RWPE1 (cell line): Measurements from ENCODE around the gene KRT78.

Experiments
- CTCF ChIA-PET: fragments of 350-600 bp; sonication (Branson Sonifier 250); formaldehyde crosslinking; extraction: SDS; loops from one replicate; lab custom pipeline; 2021; lab: Yijun Ruan, JAX
- POLR2A ChIA-PET: fragments of 400-600 bp; formaldehyde crosslinking; extraction: SDS; loops from one replicate; lab custom pipeline; 2020; ENCODE audit warnings: antibody characterized with exemption; ENCODE audit not compliant: low non-redundant PET; lab: Yijun Ruan, JAX
- DNase-seq: peaks from one replicate; pipeline ENCODE4 v3.0.0; 2012; ENCODE audit warnings: low spot score
- H3K27ac ChIP-seq: fragments of 450-650 bp; 2 replicates; pipeline ENCODE4 v1.5.1; 2017
- TF ChIP-seq, protein P1 (sequence below): fragments of 450-650 bp; conservative IDR thresholded peaks from 2 replicates; pipeline ENCODE4 v1.5.1; 2017; ENCODE audit warnings: low read depth, mild to moderate bottlenecking

KRT78 gene

DNA sequence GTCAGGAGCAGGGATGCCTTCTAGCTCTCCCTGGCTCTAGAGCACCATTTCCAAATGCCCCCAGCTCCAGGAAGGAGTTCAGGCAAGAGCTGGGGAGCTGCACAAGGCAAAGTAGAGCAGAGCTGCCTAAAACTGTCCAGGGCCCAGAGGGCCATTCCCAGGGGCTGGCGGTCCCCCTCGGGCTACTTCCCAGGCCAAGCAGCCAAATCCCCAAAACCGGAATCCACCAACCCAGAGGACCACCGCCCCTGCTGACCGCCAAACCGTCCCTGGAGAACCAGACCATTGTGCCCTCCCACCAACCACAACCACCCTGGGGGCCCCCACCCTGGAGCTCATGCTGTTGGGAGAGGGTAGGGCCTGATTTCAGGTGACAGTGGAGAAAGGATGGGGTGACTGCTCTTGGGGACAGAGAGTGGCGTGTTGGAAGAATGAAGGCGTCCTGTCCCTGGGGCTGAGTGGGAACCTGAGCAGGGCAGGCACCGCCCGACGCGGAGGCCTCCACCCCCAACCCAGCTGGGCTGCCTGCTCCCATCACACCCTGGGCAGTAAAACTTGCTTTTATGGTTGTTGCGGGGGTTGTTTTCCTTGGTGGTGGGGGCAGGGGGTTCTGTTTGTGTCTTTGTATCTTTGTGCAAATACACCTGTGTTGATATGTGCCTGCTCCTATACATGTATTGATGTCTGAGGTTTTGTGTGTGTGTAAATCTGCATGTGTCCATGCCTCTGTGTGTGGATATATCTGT lies 24.0 kb upstream of the KRT78 start:
- POLR2A ChIA-PET = no interaction called here
- CTCF ChIA-PET = interaction anchor here (0.6 to 1.2 kb wide), 2 partner anchors 13 to 720 kb away, joined by 3 to 5 read pairs; no protein-coding TSS in a partner anchor
- H3K27ac ChIP-seq = peak overlapping the region; percentile 100
- TF ChIP-seq, protein P1, sequence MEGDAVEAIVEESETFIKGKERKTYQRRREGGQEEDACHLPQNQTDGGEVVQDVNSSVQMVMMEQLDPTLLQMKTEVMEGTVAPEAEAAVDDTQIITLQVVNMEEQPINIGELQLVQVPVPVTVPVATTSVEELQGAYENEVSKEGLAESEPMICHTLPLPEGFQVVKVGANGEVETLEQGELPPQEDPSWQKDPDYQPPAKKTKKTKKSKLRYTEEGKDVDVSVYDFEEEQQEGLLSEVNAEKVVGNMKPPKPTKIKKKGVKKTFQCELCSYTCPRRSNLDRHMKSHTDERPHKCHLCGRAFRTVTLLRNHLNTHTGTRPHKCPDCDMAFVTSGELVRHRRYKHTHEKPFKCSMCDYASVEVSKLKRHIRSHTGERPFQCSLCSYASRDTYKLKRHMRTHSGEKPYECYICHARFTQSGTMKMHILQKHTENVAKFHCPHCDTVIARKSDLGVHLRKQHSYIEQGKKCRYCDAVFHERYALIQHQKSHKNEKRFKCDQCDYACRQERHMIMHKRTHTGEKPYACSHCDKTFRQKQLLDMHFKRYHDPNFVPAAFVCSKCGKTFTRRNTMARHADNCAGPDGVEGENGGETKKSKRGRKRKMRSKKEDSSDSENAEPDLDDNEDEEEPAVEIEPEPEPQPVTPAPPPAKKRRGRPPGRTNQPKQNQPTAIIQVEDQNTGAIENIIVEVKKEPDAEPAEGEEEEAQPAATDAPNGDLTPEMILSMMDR = no peak
- no peak for DNase-seq

DNA sequence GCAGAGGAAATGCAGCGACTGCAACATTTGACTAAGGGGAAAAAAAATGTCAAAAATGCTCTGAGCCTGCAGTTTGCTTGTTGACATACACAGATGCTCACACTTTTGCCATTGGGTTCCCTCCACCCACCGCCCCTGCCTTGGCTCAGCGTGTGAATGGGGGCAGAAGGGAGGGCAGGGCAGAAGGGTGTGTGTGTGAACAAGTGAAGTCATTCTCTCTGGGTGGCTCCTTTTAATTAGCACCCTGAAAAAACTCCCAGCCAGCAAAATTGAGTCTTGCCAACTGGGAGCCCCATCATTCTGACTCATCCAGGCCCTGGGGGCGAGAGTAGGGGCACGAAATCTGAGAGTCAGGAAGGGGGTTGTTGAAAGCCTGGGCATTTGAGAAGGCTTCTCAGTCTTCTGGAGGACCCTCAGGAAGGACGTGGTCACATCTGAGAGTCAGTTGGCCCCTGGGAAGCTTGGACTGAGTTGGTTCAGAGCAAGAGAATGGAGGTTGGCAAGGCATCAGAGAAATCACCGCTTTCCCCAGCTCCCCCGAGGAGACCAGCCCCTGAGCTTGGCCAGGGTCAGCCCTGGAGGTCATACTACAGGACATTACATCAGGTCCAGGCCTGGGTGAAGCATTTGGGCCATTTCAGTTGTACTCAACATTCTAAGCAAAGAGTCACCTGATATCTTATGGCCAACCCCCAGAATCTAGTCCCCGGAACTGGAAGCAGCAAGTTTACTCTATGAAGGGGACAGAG lies 22.7 kb upstream of the KRT78 start:
- peak overlapping the region; percentile 100 for H3K27ac ChIP-seq
- TF ChIP-seq, protein P1 = no peak
- POLR2A ChIA-PET = no interaction called here
- DNase-seq = peak; percentile 93
- CTCF ChIA-PET = interaction anchor here (0.5 to 3.0 kb wide), 7 partner anchors 8 to 724 kb away, joined by 3 to 11 read pairs (median 3); no protein-coding TSS in a partner anchor

GRCh38 chr12:52870361-52871290 lies 21.8 kb upstream of the KRT78 start:
- peak overlapping the region; percentile 100 for H3K27ac ChIP-seq
- DNase-seq = peak; percentile 68
- ChIA-PET POLR2A (no interaction called here), CTCF (interaction anchor here (0.6 to 3.0 kb wide), 9 partner anchors 9 to 852 kb away, joined by 3 to 11 read pairs (median 3); no protein-coding TSS in a partner anchor)
- TF ChIP-seq, protein P1 = peak; percentile 60

- peak; percentile 86 for DNase-seq
- TF ChIP-seq, protein P1 = no peak
- ChIA-PET POLR2A (no interaction called here), CTCF (interaction anchor here (0.6 to 1.1 kb wide), 6 partner anchors 12 to 495 kb away, joined by 3 to 7 read pairs (median 3); no protein-coding TSS in a partner anchor)
- H3K27ac ChIP-seq = peak overlapping the region; percentile 100
Measured at GRCh38 chr12:52867642-52868041, 18.8 kb upstream of the KRT78 start.

- TF ChIP-seq, protein P1 = no peak
- DNase-seq = no peak
- peak overlapping the region; percentile 100 for H3K27ac ChIP-seq
- ChIA-PET POLR2A (interaction anchor here (0.7 kb wide), 1 partner anchor 284 kb away, joined by 6 read pairs; no protein-coding TSS in a partner anchor), CTCF (interaction anchor here (0.5 to 2.2 kb wide), 7 partner anchors 13 to 723 kb away, joined by 3 to 7 read pairs (median 4); no protein-coding TSS in a partner anchor)
Measured at GRCh38 chr12:52867152-52867551, 18.4 kb upstream of the KRT78 start.
